HuH-7.5 (cell line): ENCODE results near the gene ZNF24.
A peak's percentile ranks its signal among the peaks of the same experiment; 100 is the strongest.

Experiments used
- DNase-seq: peaks from one replicate; pipeline ENCODE4 v3.0.0; 2011; ENCODE audit warnings: low spot score

The ZNF24 gene

DNA sequence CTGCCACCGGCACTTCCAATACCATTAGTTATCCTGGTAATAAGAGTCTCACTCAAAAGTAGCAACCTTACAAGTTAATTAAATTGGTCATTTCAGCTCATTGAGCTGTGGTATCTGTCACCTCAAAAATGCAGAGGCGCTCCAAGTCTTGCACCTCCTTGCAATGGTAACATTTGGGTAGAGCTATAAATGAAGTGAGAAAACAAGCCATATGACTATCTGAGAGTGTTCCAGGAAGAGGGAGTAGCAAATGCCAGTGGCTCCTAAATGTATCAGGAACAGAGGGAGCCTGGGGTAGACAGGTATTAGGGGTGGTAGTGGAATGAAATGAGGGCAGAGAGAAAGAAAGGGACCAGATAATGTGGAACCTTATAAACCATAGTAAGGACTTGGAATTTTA is 48.2 kb downstream of the ZNF24 start:
- DNase-seq: no peak

DNA sequence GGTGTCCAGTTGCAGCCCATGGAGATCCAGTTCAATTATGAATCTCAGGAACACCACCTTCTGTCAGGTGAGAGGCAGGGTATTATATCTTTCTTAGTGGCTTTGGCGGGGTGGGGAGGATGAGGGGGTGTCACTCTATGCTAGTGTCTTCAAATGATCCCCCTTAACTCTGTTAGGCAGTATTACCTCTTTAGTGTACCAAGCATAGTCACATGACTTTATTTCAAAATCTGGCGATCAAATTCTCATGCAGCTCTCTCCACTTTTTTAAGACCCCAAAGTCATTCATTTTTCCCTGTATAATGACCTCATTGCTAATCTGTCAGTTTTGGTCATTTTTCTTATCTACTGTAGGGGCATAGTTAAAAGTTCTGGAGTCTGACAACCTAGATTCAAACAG is 53.1 kb downstream of the ZNF24 start:
- no peak for DNase-seq

DNA sequence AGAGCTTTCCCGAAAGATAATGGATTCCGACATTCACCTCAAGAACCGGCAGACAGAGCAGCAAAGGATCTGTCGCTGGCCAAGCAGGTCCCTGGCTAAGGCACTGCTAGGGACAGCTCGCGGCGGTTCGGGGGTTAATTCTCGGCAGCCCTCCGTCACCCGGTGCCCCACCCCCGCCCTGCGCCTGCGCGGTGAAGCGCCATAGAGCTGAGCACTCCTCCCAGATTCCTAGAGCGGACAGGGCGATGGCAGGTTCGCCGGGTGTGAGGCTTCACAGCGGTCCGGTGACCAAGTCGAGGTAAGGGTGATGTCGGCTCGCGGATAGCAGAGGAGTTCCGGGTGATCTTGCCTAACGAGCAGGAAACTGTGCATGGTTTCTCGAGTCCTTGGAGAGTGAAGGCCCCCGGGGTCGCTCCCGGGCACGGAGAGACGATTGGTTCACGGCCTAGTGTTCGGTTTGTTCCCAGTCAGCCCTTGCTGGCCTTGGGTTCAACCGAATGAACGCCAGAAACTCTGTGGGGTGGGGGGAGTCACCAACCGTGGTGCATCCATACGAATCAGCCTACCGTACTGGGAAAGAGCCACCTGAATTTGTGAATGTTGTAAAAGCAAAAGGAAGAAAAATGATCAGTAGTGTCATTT is 54.0 kb downstream of the ZNF24 start, which contains the start of gene ZSCAN30:
Gene ZSCAN30, minus strand, starts transcription at position 136 of the 642 bp plus-strand sequence. CDS start 25,877 bp downstream, outside the sequence.
- peak; percentile 71 for DNase-seq

DNA sequence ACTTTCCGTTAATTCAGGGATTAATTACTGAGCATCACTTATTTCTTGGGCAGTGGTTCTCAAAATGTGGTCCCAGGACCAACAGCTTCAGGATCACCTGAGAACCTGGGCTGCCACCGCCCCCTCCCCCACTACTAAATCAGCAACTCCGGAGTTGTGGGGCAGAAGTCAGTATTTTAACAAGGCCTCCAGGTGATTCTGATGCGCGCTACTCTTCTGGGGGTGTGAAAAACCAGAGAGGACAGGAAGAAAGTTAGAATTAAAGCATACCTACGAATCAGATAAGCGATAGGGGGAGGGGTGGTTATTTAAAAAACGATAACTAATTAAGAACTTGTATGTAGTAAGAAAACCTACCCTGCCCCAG is 54.5 kb downstream of the ZNF24 start:
- DNase-seq: no peak

DNA sequence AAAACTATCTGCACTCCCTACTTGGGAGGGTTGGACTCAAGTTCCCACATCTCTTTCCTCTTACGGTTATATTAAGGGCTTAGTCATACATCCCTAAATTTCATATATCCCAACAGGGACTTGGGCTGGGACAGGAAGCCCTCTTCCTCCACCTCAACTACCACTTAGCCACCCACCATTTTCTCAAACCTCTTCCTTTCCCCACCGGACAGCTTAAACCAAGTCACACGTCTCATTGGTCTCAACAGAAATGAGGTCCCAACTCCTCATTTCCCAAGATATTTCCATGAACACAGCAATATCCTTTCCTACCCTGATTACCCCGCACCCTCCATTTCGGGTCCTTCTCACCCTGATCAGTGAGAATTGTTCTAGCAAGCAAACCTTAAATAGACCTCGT is 54.9 kb downstream of the ZNF24 start:
- no peak for DNase-seq

DNA sequence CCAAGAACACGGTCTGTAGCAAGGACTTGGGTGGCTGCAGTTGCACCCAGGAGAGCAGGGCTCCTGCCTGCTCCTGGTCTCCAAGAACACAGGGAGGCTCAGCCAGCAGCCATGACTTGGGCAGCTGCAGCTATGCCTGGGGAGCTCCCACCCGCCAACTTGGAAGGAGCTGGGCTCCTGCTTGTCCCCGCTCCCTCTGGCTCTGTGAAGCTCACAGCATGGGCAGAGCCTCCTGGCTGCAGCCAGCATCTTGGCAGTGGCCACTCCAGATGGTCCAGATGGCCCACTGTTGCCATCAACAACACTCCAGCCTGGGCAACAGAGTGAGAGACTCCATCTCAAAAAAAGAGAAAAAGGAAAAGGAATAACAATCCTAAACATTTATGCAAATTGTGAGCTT is 59.4 kb downstream of the ZNF24 start:
- DNase-seq: no peak

DNA sequence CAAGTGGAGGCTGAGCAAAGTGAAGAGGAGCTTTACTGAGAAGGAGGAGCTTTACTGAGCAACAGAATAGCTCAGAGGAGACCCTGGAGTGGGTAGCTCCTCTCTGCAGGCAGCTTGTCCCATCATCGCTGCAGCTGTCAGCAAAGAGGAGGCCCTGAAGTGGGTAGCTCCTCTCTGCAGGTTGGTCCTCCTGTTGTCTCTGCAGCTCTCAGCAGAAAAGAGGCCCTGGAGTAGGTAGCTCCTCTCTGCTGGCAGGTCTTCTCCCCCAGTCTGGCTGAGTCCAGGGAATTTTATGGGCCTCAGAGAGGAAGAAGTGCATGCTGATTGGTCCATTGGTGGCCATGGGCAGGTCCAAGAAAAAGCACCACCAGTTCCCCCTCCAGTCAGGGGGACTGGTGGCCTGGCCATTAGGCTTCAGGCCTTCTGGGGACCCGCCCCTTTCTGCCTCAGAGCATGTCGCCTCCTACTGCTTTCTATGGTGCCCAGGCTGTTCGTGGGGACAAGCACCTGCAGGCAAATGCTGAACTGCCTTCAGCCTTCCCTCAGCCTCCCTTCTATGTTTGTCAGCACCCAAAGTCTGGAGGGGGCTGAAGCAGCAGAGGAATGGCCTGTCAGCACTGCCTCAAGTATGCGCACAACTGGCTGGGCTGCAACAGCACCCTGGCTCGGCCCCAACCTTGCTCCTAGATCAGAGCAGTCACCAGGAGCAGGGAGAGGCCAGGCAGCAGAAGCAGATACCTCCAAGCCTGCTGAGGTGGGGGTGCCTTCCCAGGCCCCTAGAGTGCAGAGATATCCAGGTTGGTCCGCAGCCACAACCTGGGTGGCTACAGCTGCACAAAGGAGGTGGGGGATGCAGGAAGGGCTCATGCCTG is 60.1 kb downstream of the ZNF24 start:
- no peak for DNase-seq

DNA sequence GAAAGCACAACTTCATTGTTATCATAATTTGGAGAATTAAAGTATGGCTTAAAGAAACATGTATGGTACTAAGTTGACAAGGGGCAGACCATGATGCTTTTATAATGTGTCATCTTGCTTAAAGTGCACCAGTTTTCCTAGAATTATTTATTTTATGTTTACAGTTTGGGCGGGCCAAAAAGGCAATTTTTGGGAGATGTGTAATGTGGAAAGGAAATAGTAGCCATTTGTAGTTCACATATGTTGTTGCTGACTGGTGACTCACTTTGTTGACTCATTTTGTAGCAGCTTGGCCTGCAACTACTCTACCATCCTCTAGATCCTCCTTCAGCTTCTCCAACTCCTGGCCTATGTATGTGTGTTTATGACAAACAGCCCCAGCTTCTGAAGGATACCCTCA is 61.9 kb downstream of the ZNF24 start:
- no peak for DNase-seq
